SU-DHL-6 (cell line): ENCODE results near the gene DOK7.

Source experiments
- H2AFZ ChIP-seq: fragments of 200-600 bp; sonication (generic); 2 replicates; pipeline ENCODE4 v1.6.1; 2014; ENCODE audit warnings: low read depth, mild to moderate bottlenecking, moderate library complexity, mixed read lengths, antibody characterized with exemption, low read length; ENCODE audit not compliant: severe bottlenecking
- H3F3A ChIP-seq: fragments of 200-600 bp; shearing (Covaris generic); 2 replicates; pipeline ENCODE4 v1.6.0; 2016; ENCODE audit warnings: antibody characterized with exemption, mild to moderate bottlenecking; ENCODE audit not compliant: insufficient read depth
- H3K27ac ChIP-seq: fragments of 200-600 bp; sonication (generic); 2 replicates; pipeline ENCODE4 v1.5.1; 2016; ENCODE audit warnings: low read depth, mild to moderate bottlenecking, low read length, moderate library complexity, mixed read lengths
- H3K27me3 ChIP-seq: fragments of 200-600 bp; sonication (generic), shearing (Covaris generic); 2 replicates; pipeline ENCODE4 v1.6.0; 2014; ENCODE audit warnings: mild to moderate bottlenecking, low read length
- H3K36me3 ChIP-seq: fragments of 200-600 bp; sonication (generic); 2 replicates; pipeline ENCODE4 v1.6.1; 2014; ENCODE audit warnings: mild to moderate bottlenecking, low read length, mixed read lengths
- H3K4me2 ChIP-seq: fragments of 300-600, 200-600 bp; shearing (Covaris generic), sonication (generic); 2 replicates; pipeline ENCODE4 v1.6.0; 2014; ENCODE audit warnings: low read length, low read depth, mild to moderate bottlenecking; ENCODE audit not compliant: poor library complexity, severe bottlenecking
- H3K4me3 ChIP-seq: fragments of 200-600 bp; sonication (generic); 2 replicates; pipeline ENCODE4 v1.5.1; 2014; ENCODE audit warnings: antibody characterized with exemption, low read length, mild to moderate bottlenecking, mixed read lengths; ENCODE audit not compliant: insufficient read depth, poor library complexity, severe bottlenecking
- H3K79me2 ChIP-seq: fragments of 200-600 bp; sonication (generic); 2 replicates; pipeline ENCODE4 v1.6.1; 2014; ENCODE audit warnings: mild to moderate bottlenecking, low read length, moderate library complexity; ENCODE audit not compliant: insufficient read depth
- H3K9ac ChIP-seq: fragments of 200-600 bp; sonication (generic); 2 replicates; pipeline ENCODE4 v1.7.0; 2014; ENCODE audit warnings: mild to moderate bottlenecking, low read length
- H3K9me2 ChIP-seq: fragments of 200-600 bp; sonication (generic); replicated peaks from 2 replicates; pipeline ENCODE4 v1.6.1; 2014; ENCODE audit warnings: low read length; ENCODE audit not compliant: insufficient read depth
- H3K9me3 ChIP-seq: fragments of 200-600 bp; sonication (generic); 2 replicates; pipeline ENCODE4 v1.6.1; 2014; ENCODE audit warnings: low read length, mixed read lengths; ENCODE audit not compliant: insufficient read depth
- H4K20me1 ChIP-seq: fragments of 200-600 bp; sonication (generic); 2 replicates; pipeline ENCODE4 v1.6.1; 2014; ENCODE audit warnings: low read depth, mild to moderate bottlenecking, antibody characterized with exemption, low read length, moderate library complexity, mixed read lengths
- CTCF ChIP-seq: fragments of 200-600 bp; sonication (generic); IDR thresholded peaks from one replicate; pipeline ENCODE4 v1.5.1; 2017; ENCODE audit warnings: antibody characterized with exemption, mild to moderate bottlenecking, low read length, moderate library complexity; ENCODE audit not compliant: insufficient read depth, poor library complexity, severe bottlenecking
- EZH2phosphoT487 ChIP-seq: fragments of 200-600 bp; sonication (generic), shearing (Covaris generic); conservative IDR thresholded peaks from 2 replicates; pipeline ENCODE4 v1.6.1; 2018; ENCODE audit warnings: mild to moderate bottlenecking, antibody characterized with exemption, low read length, moderate library complexity, mixed read lengths

DOK7 gene

GRCh38 chr4:3427134-3427476 lies 36.0 kb upstream of the DOK7 start:
- no peak overlapping the region for H3K4me3 ChIP-seq
- H3K9ac ChIP-seq: no peak overlapping the region
- no peaks in the 10 kb centered on the region for H3K9me2 ChIP-seq
- no peak overlapping the region for H3K4me2 ChIP-seq
- no peaks in the 10 kb centered on the region for H3K36me3 ChIP-seq
- H3K27ac ChIP-seq: no peak overlapping the region
- no peaks in the 10 kb centered on the region for H3K27me3 ChIP-seq
- H3F3A ChIP-seq: no peaks in the 10 kb centered on the region
- H3K79me2 ChIP-seq: no peaks in the 10 kb centered on the region
- TF ChIP-seq EZH2phosphoT487: no peak
- no peak for TF ChIP-seq CTCF
- H4K20me1 ChIP-seq: no peaks in the 10 kb centered on the region
- H3K9me3 ChIP-seq: no peaks in the 10 kb centered on the region
- H2AFZ ChIP-seq: no peak overlapping the region

- Histone ChIP-seq H3K9ac (no peak overlapping the region), H3K27me3 (no peaks in the 10 kb centered on the region), H4K20me1 (no peaks in the 10 kb centered on the region), H3K9me3 (no peaks in the 10 kb centered on the region), H3K36me3 (no peaks in the 10 kb centered on the region), H3K27ac (no peak overlapping the region), H3K9me2 (no peaks in the 10 kb centered on the region), H3F3A (no peaks in the 10 kb centered on the region), H2AFZ (no peak overlapping the region), H3K4me2 (no peak overlapping the region), H3K4me3 (no peak overlapping the region), H3K79me2 (no peaks in the 10 kb centered on the region)
- TF ChIP-seq EZH2phosphoT487 (no peak), CTCF (no peak)
Measured at GRCh38 chr4:3427706-3428446, 35.2 kb upstream of the DOK7 start.

GRCh38 chr4:3429651-3430050 lies 33.5 kb upstream of the DOK7 start:
- no peaks in the 10 kb centered on the region for H3K79me2 ChIP-seq
- H3K4me3 ChIP-seq: no peak overlapping the region
- H3K27me3 ChIP-seq: no peaks in the 10 kb centered on the region
- no peak overlapping the region for H3K4me2 ChIP-seq
- no peaks in the 10 kb centered on the region for H3F3A ChIP-seq
- no peak overlapping the region for H2AFZ ChIP-seq
- H3K9me2 ChIP-seq: no peaks in the 10 kb centered on the region
- H3K36me3 ChIP-seq: no peaks in the 10 kb centered on the region
- no peak overlapping the region for H3K9ac ChIP-seq
- TF ChIP-seq CTCF (no peak), EZH2phosphoT487 (no peak)
- H4K20me1 ChIP-seq: no peaks in the 10 kb centered on the region
- H3K27ac ChIP-seq: no peak overlapping the region
- no peaks in the 10 kb centered on the region for H3K9me3 ChIP-seq
